Measurements from ENCODE around the gene SPOCK1. TPM values are rescaled to one million over a fixed set of nuclear protein-coding genes. Genes with fewer than 3 reads are reported as not detected.

Gene SPOCK1
- total and polyA plus RNA-seq, 2 of the 4 experiments (the other 2 are of a cell fraction) = 5.0 to 20.3 TPM

DNA sequence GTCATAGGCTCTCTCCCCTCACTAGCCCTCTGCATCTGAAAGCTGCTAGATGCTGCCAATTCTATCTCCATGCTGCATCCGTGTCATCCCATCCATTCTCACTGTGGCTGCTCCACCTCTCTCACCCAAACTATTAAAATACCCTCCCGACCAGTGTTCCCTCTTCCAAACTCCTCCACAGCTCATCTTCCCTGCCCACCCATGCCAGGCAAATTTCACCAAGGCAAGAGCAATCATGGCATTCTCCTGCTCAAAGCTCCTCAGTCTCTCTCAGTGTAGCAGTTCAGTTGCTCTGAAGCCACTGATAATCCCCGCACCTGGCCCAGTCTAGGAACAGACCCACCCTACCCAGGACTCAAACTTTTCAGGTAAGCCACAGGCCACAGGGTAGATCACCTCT lies 48.4 kb downstream of the SPOCK1 start:
- Histone ChIP-seq H4K5ac (ENCODE audit: low read depth, low read length) (no peak overlapping the region), H4K20me1 (ENCODE audit: insufficient read depth, low read length) (no peaks in the 10 kb centered on the region)

More for the DNA sequence above, 48.4 kb downstream of the SPOCK1 start:
- no peak overlapping the region for H2AK9ac ChIP-seq (replicated peaks; ENCODE audit: low read depth, low read length, poor library complexity)
- H3K4ac ChIP-seq (ENCODE audit: low read depth, low read length) = no peak overlapping the region
- no TSS peak for BruUV-seq (replicated peaks)
- no peak overlapping the region for H4K8ac ChIP-seq (ENCODE audit: low read depth in 2 of 2, low read length in 2 of 2)
- no peaks in the 10 kb centered on the region for H3K36me3 ChIP-seq (ENCODE audit: control insufficient read depth, insufficient read depth, low read length)
- ChIA-PET POLR2A (ENCODE audit: unreplicated experiment) (no interaction called here), CTCF (no interaction called here)
- TF ChIP-seq RCOR1 (IDR thresholded peaks at IDR 0.05; ENCODE audit: insufficient replicate concordance, low read length) (no peak), BHLHE40 (IDR thresholded peaks at IDR 0.05; ENCODE audit: low read depth, low read length) (no peak), RAD21 (IDR thresholded peaks at IDR 0.05; ENCODE audit: low read length) (no peak), SMC3 (IDR thresholded peaks at IDR 0.05; ENCODE audit: low read depth, low read length) (no peak), MXI1 (IDR thresholded peaks at IDR 0.05; ENCODE audit: borderline replicate concordance, low read depth, low read length) (no peak), CEBPB (IDR thresholded peaks at IDR 0.05; ENCODE audit: low read depth, low read length) (no peak), RFX5 (IDR thresholded peaks at IDR 0.05; ENCODE audit: low read depth, low read length) (no peak), FOS (IDR thresholded peaks at IDR 0.05; ENCODE audit: low read depth, low read length) (no peak), CHD1 (IDR thresholded peaks at IDR 0.05; ENCODE audit: low read depth, low read length) (no peak)
- TF ChIP-seq, protein P1, sequence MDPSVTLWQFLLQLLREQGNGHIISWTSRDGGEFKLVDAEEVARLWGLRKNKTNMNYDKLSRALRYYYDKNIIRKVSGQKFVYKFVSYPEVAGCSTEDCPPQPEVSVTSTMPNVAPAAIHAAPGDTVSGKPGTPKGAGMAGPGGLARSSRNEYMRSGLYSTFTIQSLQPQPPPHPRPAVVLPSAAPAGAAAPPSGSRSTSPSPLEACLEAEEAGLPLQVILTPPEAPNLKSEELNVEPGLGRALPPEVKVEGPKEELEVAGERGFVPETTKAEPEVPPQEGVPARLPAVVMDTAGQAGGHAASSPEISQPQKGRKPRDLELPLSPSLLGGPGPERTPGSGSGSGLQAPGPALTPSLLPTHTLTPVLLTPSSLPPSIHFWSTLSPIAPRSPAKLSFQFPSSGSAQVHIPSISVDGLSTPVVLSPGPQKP (IDR thresholded peaks at IDR 0.05; ENCODE audit: borderline replicate concordance, low read depth, low read length) = no peak
- no peak overlapping the region for H2AK5ac ChIP-seq (ENCODE audit: low read depth, low read length)
- H3K18ac ChIP-seq (ENCODE audit: low read depth, low read length) = no peak overlapping the region
- no peak overlapping the region for H2BK5ac ChIP-seq (ENCODE audit: low read depth, low read length, poor library complexity, severe bottlenecking)
- ATAC-seq (ENCODE audit: low read depth) (no peak), DNase-seq (no peak)
- no peaks in the 10 kb centered on the region for H3K27me3 ChIP-seq (ENCODE audit: control insufficient read depth, insufficient read depth, low read length)
- 12% methylated on average over 2 of the region's 3 CpGs; no CpG with 5 or more reads in 1 of the 2 experiments for WGBS, 2 experiments (ENCODE audit: extremely low coverage in 2 of 2, insufficient read length in 1 of 2)
- H3K79me1 ChIP-seq (ENCODE audit: low read depth in 1 of 2, low read length in 2 of 2) = no peaks in the 10 kb centered on the region
- in situ Hi-C loops (cut with MboI; ENCODE audit: low sequenced_read_pairs) (no loop called here), dilution Hi-C loops (cut with HindIII; ENCODE audit: low sequenced_read_pairs, unreplicated experiment) (no loop called here), intact Hi-C loops (cut with micrococcal nuclease) (no loop called here)
- no peak overlapping the region for H3K56ac ChIP-seq (ENCODE audit: extremely low read depth, insufficient read depth, low read length)
- no peak overlapping the region for H2BK20ac ChIP-seq (ENCODE audit: low read depth, low read length)
- H3K9me3 ChIP-seq (ENCODE audit: control insufficient read depth, insufficient read depth, low read length) = no peaks in the 10 kb centered on the region
- no peak overlapping the region for H3K23ac ChIP-seq (ENCODE audit: low read depth, low read length)
- no peak overlapping the region for H4K91ac ChIP-seq (ENCODE audit: insufficient read depth, low read depth, low read length)
- H3K4me2 ChIP-seq (ENCODE audit: low read depth, low read length) = no peak overlapping the region
- no peaks in the 10 kb centered on the region for H3K9me1 ChIP-seq (ENCODE audit: insufficient read depth, low read length)
- H2BK120ac ChIP-seq (ENCODE audit: low read depth, low read length) = no peak overlapping the region
- H3K4me3 ChIP-seq (ENCODE audit: insufficient read depth, low read depth, low read length) = no peak overlapping the region
- no peak overlapping the region for H3K27ac ChIP-seq (ENCODE audit: insufficient read depth, low read length)
- no peak overlapping the region for H2BK15ac ChIP-seq (ENCODE audit: low read depth, low read length)
- no peak overlapping the region for H3K9ac ChIP-seq (ENCODE audit: low read depth, low read length)
- H3K4me1 ChIP-seq (ENCODE audit: control insufficient read depth, insufficient read depth, low read length) = no peaks in the 10 kb centered on the region
- no peak overlapping the region for H2AFZ ChIP-seq (replicated peaks; ENCODE audit: low read length, poor library complexity)
- H3K14ac ChIP-seq (replicated peaks; ENCODE audit: low read depth, low read length) = no peak overlapping the region

Data from IMR-90 (cell line).